ENCODE results near the gene LETM1. TPM values are rescaled to one million over a fixed set of nuclear protein-coding genes. Genes with fewer than 3 reads are reported as not detected.

LETM1 gene
- total and polyA plus RNA-seq, 2 of the 13 experiments (the other 11 are each of a cell fraction or from before 2014, with no cell fraction given): 9.7 to 41.6 TPM

DNA sequence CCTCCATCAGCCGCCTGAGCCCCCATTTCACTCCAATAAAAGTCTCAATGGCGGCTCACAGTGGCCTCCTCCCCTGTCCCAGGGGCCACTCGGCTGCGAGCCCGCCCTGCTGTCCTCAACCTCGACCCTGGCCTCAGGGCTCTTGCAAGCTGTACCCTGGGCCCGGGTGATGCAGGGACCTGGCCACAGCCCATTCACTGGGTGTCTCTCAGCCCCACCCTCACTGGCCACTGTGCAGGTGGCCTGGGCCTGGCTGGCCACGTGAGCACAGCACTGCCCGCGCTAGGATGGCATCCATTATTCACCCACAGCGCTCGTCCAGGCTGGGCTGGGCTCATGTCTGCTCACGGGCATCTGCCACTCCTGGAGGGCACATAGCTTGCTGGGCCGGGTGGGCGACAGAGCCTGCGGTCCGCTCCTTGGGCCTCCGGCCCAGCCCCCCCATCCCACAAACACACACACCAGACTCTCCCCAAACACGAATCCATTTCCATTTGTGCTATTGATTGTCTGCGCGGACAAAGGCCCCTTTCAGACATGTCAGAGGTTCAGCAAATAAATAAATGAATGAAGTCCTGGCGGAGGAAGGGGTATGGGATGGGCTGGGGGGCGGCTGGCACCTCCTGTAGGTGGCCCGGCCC is 79.3 kb downstream of the LETM1 start (continued):
- TF ChIP-seq, protein P1, sequence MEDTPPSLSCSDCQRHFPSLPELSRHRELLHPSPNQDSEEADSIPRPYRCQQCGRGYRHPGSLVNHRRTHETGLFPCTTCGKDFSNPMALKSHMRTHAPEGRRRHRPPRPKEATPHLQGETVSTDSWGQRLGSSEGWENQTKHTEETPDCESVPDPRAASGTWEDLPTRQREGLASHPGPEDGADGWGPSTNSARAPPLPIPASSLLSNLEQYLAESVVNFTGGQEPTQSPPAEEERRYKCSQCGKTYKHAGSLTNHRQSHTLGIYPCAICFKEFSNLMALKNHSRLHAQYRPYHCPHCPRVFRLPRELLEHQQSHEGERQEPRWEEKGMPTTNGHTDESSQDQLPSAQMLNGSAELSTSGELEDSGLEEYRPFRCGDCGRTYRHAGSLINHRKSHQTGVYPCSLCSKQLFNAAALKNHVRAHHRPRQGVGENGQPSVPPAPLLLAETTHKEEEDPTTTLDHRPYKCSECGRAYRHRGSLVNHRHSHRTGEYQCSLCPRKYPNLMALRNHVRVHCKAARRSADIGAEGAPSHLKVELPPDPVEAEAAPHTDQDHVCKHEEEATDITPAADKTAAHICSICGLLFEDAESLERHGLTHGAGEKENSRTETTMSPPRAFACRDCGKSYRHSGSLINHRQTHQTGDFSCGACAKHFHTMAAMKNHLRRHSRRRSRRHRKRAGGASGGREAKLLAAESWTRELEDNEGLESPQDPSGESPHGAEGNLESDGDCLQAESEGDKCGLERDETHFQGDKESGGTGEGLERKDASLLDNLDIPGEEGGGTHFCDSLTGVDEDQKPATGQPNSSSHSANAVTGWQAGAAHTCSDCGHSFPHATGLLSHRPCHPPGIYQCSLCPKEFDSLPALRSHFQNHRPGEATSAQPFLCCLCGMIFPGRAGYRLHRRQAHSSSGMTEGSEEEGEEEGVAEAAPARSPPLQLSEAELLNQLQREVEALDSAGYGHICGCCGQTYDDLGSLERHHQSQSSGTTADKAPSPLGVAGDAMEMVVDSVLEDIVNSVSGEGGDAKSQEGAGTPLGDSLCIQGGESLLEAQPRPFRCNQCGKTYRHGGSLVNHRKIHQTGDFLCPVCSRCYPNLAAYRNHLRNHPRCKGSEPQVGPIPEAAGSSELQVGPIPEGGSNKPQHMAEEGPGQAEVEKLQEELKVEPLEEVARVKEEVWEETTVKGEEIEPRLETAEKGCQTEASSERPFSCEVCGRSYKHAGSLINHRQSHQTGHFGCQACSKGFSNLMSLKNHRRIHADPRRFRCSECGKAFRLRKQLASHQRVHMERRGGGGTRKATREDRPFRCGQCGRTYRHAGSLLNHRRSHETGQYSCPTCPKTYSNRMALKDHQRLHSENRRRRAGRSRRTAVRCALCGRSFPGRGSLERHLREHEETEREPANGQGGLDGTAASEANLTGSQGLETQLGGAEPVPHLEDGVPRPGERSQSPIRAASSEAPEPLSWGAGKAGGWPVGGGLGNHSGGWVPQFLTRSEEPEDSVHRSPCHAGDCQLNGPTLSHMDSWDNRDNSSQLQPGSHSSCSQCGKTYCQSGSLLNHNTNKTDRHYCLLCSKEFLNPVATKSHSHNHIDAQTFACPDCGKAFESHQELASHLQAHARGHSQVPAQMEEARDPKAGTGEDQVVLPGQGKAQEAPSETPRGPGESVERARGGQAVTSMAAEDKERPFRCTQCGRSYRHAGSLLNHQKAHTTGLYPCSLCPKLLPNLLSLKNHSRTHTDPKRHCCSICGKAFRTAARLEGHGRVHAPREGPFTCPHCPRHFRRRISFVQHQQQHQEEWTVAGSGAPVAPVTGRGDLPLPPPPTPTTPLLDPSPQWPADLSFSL (CRISPR knock-in tag; IDR thresholded peaks at IDR 0.05): no peak
- TF ChIP-seq, protein P2, sequence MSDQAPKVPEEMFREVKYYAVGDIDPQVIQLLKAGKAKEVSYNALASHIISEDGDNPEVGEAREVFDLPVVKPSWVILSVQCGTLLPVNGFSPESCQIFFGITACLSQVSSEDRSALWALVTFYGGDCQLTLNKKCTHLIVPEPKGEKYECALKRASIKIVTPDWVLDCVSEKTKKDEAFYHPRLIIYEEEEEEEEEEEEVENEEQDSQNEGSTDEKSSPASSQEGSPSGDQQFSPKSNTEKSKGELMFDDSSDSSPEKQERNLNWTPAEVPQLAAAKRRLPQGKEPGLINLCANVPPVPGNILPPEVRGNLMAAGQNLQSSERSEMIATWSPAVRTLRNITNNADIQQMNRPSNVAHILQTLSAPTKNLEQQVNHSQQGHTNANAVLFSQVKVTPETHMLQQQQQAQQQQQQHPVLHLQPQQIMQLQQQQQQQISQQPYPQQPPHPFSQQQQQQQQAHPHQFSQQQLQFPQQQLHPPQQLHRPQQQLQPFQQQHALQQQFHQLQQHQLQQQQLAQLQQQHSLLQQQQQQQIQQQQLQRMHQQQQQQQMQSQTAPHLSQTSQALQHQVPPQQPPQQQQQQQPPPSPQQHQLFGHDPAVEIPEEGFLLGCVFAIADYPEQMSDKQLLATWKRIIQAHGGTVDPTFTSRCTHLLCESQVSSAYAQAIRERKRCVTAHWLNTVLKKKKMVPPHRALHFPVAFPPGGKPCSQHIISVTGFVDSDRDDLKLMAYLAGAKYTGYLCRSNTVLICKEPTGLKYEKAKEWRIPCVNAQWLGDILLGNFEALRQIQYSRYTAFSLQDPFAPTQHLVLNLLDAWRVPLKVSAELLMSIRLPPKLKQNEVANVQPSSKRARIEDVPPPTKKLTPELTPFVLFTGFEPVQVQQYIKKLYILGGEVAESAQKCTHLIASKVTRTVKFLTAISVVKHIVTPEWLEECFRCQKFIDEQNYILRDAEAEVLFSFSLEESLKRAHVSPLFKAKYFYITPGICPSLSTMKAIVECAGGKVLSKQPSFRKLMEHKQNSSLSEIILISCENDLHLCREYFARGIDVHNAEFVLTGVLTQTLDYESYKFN (CRISPR knock-in tag; conservative IDR thresholded peaks at IDR 0.05): peak; percentile 72
- TF ChIP-seq FOXC1 (CRISPR knock-in tag; IDR thresholded peaks at IDR 0.05; ENCODE audit: borderline replicate concordance) (peak; percentile 85; the same call in 1 of the 2 replicates), KAT8 (CRISPR knock-in tag; IDR thresholded peaks at IDR 0.05) (peak; percentile 49), CENPX (CRISPR knock-in tag; IDR thresholded peaks at IDR 0.05) (no peak), ISX (CRISPR knock-in tag; conservative IDR thresholded peaks at IDR 0.05) (no peak), ZNF337 (CRISPR knock-in tag; IDR thresholded peaks at IDR 0.05; ENCODE audit: borderline replicate concordance, low read depth) (no peak), STAT6 (CRISPR knock-in tag; IDR thresholded peaks at IDR 0.05; ENCODE audit: borderline replicate concordance) (no peak), SRSF1 (optimal IDR thresholded peaks at IDR 0.05; ENCODE audit: low read depth, low read length) (peak; percentile 93), ZNF160 (CRISPR knock-in tag; IDR thresholded peaks at IDR 0.05) (0 out of 2 replicates have a peak, but pooled peaks have one; percentile 19)
- TF ChIP-seq, protein P3, sequence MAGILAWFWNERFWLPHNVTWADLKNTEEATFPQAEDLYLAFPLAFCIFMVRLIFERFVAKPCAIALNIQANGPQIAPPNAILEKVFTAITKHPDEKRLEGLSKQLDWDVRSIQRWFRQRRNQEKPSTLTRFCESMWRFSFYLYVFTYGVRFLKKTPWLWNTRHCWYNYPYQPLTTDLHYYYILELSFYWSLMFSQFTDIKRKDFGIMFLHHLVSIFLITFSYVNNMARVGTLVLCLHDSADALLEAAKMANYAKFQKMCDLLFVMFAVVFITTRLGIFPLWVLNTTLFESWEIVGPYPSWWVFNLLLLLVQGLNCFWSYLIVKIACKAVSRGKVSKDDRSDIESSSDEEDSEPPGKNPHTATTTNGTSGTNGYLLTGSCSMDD (CRISPR knock-in tag; IDR thresholded peaks at IDR 0.05): 0 out of 2 replicates have a peak, but pooled peaks have one; percentile 16
- TF ChIP-seq, protein P4, sequence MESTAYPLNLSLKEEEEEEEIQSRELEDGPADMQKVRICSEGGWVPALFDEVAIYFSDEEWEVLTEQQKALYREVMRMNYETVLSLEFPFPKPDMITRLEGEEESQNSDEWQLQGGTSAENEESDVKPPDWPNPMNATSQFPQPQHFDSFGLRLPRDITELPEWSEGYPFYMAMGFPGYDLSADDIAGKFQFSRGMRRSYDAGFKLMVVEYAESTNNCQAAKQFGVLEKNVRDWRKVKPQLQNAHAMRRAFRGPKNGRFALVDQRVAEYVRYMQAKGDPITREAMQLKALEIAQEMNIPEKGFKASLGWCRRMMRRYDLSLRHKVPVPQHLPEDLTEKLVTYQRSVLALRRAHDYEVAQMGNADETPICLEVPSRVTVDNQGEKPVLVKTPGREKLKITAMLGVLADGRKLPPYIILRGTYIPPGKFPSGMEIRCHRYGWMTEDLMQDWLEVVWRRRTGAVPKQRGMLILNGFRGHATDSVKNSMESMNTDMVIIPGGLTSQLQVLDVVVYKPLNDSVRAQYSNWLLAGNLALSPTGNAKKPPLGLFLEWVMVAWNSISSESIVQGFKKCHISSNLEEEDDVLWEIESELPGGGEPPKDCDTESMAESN (CRISPR knock-in tag; conservative IDR thresholded peaks at IDR 0.05): peak; percentile 92
